ENCODE data around the gene MIGA2. TPM values are rescaled to one million over a fixed set of nuclear protein-coding genes. Genes with fewer than 3 reads are reported as not detected.
"Not testable (repeated sequence)": the region's sequence is repeated elsewhere in the genome, so short reads cannot be mapped to it uniquely, and the experiment has no call there.

MIGA2 gene
- total RNA-seq, 1 donor from 2014 or later, result 40.2 TPM

GRCh38 chr9:129030191-129030590, 6.2 kb upstream of the MIGA2 start:
- Mint-ChIP-seq H3K9me3 (ENCODE audit: unreplicated experiment) (peaks cover 7% of the 10 kb centered on the region), H3K27ac (ENCODE audit: unreplicated experiment) (peak overlapping the region; percentile 48), H3K36me3 (ENCODE audit: unreplicated experiment) (no peaks in the 10 kb centered on the region), H3K27me3 (ENCODE audit: unreplicated experiment) (no peaks in the 10 kb centered on the region), H3K4me1 (ENCODE audit: low read depth, unreplicated experiment) (peaks cover 13% of the 10 kb centered on the region), H3K4me3 (ENCODE audit: unreplicated experiment) (peak overlapping the region; percentile 58)
- DNase-seq, result no peak
- TF ChIP-seq CTCF (IDR thresholded peaks at IDR 0.05; ENCODE audit: partially characterized antibody, unreplicated experiment), result no peak

GRCh38 chr9:129031514-129031913, 4.9 kb upstream of the MIGA2 start:
- Mint-ChIP-seq H3K4me1 (ENCODE audit: low read depth, unreplicated experiment) (peaks cover 9% of the 10 kb centered on the region), H3K27ac (ENCODE audit: unreplicated experiment) (no peak overlapping the region), H3K27me3 (ENCODE audit: unreplicated experiment) (peaks cover 2% of the 10 kb centered on the region), H3K4me3 (ENCODE audit: unreplicated experiment) (no peak overlapping the region), H3K36me3 (ENCODE audit: unreplicated experiment) (no peaks in the 10 kb centered on the region), H3K9me3 (ENCODE audit: unreplicated experiment) (peaks cover 7% of the 10 kb centered on the region)
- TF ChIP-seq CTCF (IDR thresholded peaks at IDR 0.05; ENCODE audit: partially characterized antibody, unreplicated experiment), result no peak
- DNase-seq, result no peak

- H3K27ac Mint-ChIP-seq (ENCODE audit: unreplicated experiment), result no peak overlapping the region
- H3K4me3 Mint-ChIP-seq (ENCODE audit: unreplicated experiment), result no peak overlapping the region
- DNase-seq, result no peak
- H3K9me3 Mint-ChIP-seq (ENCODE audit: unreplicated experiment), result peaks cover 4% of the 10 kb centered on the region
- no peaks in the 10 kb centered on the region for H3K36me3 Mint-ChIP-seq (ENCODE audit: unreplicated experiment)
- H3K4me1 Mint-ChIP-seq (ENCODE audit: low read depth, unreplicated experiment), result peaks cover 13% of the 10 kb centered on the region
- no peak for TF ChIP-seq CTCF (IDR thresholded peaks at IDR 0.05; ENCODE audit: partially characterized antibody, unreplicated experiment)
- H3K27me3 Mint-ChIP-seq (ENCODE audit: unreplicated experiment), result peaks cover 4% of the 10 kb centered on the region
These were observed 3.8 kb upstream of the MIGA2 start for GRCh38 chr9:129032541-129033159.

GRCh38 chr9:129033216-129033615, 3.2 kb upstream of the MIGA2 start:
- no peak overlapping the region for H3K27ac Mint-ChIP-seq (ENCODE audit: unreplicated experiment)
- no peak for TF ChIP-seq CTCF (IDR thresholded peaks at IDR 0.05; ENCODE audit: partially characterized antibody, unreplicated experiment)
- peaks cover 18% of the 10 kb centered on the region for H3K4me1 Mint-ChIP-seq (ENCODE audit: low read depth, unreplicated experiment)
- DNase-seq, result no peak
- H3K4me3 Mint-ChIP-seq (ENCODE audit: unreplicated experiment), result no peak overlapping the region
- H3K36me3 Mint-ChIP-seq (ENCODE audit: unreplicated experiment), result no peaks in the 10 kb centered on the region
- peaks cover 4% of the 10 kb centered on the region for H3K9me3 Mint-ChIP-seq (ENCODE audit: unreplicated experiment)
- peaks cover 4% of the 10 kb centered on the region for H3K27me3 Mint-ChIP-seq (ENCODE audit: unreplicated experiment)

- Mint-ChIP-seq H3K27ac (ENCODE audit: unreplicated experiment) (peak overlapping the region; percentile 86), H3K4me3 (ENCODE audit: unreplicated experiment) (peak overlapping the region; percentile 97), H3K4me1 (ENCODE audit: low read depth, unreplicated experiment) (peaks cover 15% of the 10 kb centered on the region)
- not testable (repeated sequence) for H3K27me3 Mint-ChIP-seq (ENCODE audit: unreplicated experiment); DNase-seq; H3K9me3 Mint-ChIP-seq (ENCODE audit: unreplicated experiment); H3K36me3 Mint-ChIP-seq (ENCODE audit: unreplicated experiment)
These were observed 588 bp upstream of the MIGA2 start for GRCh38 chr9:129035838-129036237.
